ENCODE results near the gene RIMS3. TPM values are rescaled to one million over a fixed set of nuclear protein-coding genes. Genes with fewer than 3 reads are reported as not detected.

Gene RIMS3
- total RNA-seq, 4 donors from 2014 or later = 2.5 to 6.6 (median 5.4) TPM

GRCh38 chr1:40710581-40711315, 45.3 kb upstream of the RIMS3 start:
- peak overlapping the region; percentile 16 to 76 (median 58) for H3K27ac ChIP-seq
- peaks cover 0 to 50% (median 12%) of the 10 kb centered on the region in 4 donors for H3K4me1 ChIP-seq
- peak overlapping the region in 2 of 4 donors; percentile 29 to 51 for H3K4me3 ChIP-seq
- TF ChIP-seq POLR2A (IDR thresholded peaks at IDR 0.05) = no peak
- TF ChIP-seq, protein P1, sequence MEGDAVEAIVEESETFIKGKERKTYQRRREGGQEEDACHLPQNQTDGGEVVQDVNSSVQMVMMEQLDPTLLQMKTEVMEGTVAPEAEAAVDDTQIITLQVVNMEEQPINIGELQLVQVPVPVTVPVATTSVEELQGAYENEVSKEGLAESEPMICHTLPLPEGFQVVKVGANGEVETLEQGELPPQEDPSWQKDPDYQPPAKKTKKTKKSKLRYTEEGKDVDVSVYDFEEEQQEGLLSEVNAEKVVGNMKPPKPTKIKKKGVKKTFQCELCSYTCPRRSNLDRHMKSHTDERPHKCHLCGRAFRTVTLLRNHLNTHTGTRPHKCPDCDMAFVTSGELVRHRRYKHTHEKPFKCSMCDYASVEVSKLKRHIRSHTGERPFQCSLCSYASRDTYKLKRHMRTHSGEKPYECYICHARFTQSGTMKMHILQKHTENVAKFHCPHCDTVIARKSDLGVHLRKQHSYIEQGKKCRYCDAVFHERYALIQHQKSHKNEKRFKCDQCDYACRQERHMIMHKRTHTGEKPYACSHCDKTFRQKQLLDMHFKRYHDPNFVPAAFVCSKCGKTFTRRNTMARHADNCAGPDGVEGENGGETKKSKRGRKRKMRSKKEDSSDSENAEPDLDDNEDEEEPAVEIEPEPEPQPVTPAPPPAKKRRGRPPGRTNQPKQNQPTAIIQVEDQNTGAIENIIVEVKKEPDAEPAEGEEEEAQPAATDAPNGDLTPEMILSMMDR (IDR thresholded peaks at IDR 0.05) = no peak
- no peaks in the 10 kb centered on the region for H3K36me3 ChIP-seq
- H3K27me3 ChIP-seq = no peaks in the 10 kb centered on the region
- H3K9me3 ChIP-seq = no peaks in the 10 kb centered on the region
- DNase-seq = no peak

DNA sequence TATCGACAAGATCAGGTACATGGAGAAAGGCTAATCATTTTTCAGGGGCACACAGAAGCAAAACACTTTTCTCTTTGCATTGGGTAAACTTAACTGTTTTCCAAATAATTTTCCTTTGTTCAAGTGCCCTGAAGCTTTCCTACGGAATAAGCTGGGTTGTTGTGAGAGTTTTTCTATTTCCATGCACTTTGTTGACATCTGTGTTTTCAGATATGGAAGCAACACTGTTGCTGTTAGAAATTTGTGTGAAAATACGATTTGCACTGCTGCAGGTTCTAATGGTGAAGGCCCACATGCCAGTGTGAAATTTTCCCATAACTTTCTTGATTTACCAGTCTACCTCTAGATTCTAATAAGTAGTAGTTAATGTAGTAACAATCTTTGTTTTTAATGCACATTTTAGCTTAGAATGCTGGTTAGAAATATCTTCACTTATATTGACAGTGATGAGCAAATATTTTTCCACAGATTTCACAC, 44.4 kb upstream of the RIMS3 start:
- no peak for TF ChIP-seq POLR2A (IDR thresholded peaks at IDR 0.05)
- TF ChIP-seq, protein P1 (IDR thresholded peaks at IDR 0.05) = no peak
- Histone ChIP-seq H3K4me1 (peaks cover 0 to 43% (median 12%) of the 10 kb centered on the region in 4 donors), H3K9me3 (no peaks in the 10 kb centered on the region), H3K4me3 (peak overlapping the region; percentile 31 to 58 (median 45)), H3K27ac (peak overlapping the region; percentile 68 to 76 (median 74)), H3K27me3 (no peaks in the 10 kb centered on the region), H3K36me3 (no peaks in the 10 kb centered on the region)
- DNase-seq = no peak

- peak; percentile 59 to 94 (median 90) for DNase-seq
- Histone ChIP-seq H3K27me3 (no peaks in the 10 kb centered on the region), H3K9me3 (no peaks in the 10 kb centered on the region), H3K27ac (peak overlapping the region; percentile 68 to 76 (median 74)), H3K36me3 (no peaks in the 10 kb centered on the region), H3K4me3 (peak overlapping the region; percentile 31 to 58 (median 45)), H3K4me1 (peaks cover 0 to 43% (median 12%) of the 10 kb centered on the region in 4 donors)
- TF ChIP-seq, protein P1 (IDR thresholded peaks at IDR 0.05) = no peak
- peak; percentile 73 to 79 for TF ChIP-seq POLR2A (IDR thresholded peaks at IDR 0.05)
Measured at GRCh38 chr1:40709100-40709801, 43.8 kb upstream of the RIMS3 start.

- H3K27me3 ChIP-seq = no peaks in the 10 kb centered on the region
- H3K36me3 ChIP-seq = no peaks in the 10 kb centered on the region
- no peak for DNase-seq
- H3K27ac ChIP-seq = peak overlapping the region; percentile 68 to 76 (median 74)
- H3K9me3 ChIP-seq = no peaks in the 10 kb centered on the region
- H3K4me1 ChIP-seq = peaks cover 0 to 42% (median 12%) of the 10 kb centered on the region in 4 donors
- no peak for TF ChIP-seq POLR2A (IDR thresholded peaks at IDR 0.05)
- TF ChIP-seq, protein P1 (IDR thresholded peaks at IDR 0.05) = no peak
- peak overlapping the region; percentile 31 to 58 (median 45) for H3K4me3 ChIP-seq
Measured at GRCh38 chr1:40708750-40709099, 43.2 kb upstream of the RIMS3 start.

GRCh38 chr1:40706626-40707025, 41.1 kb upstream of the RIMS3 start:
- Histone ChIP-seq H3K4me3 (no peak overlapping the region), H3K36me3 (no peaks in the 10 kb centered on the region), H3K27me3 (no peaks in the 10 kb centered on the region), H3K4me1 (peaks cover 0 to 28% (median 6%) of the 10 kb centered on the region in 4 donors), H3K27ac (no peak overlapping the region), H3K9me3 (no peaks in the 10 kb centered on the region)
- no peak for DNase-seq
- TF ChIP-seq, protein P1 (IDR thresholded peaks at IDR 0.05) = no peak
- TF ChIP-seq POLR2A (IDR thresholded peaks at IDR 0.05) = no peak

Measured in Peyer's patch (tissue), 4 donors.